ENCODE results near the gene SIPA1L3.

SIPA1L3 gene

GRCh38 chr19:38020311-38020710 lies 113.3 kb downstream of the SIPA1L3 start:
- FAIRE-seq (no peak), DNase-seq (ENCODE audit: insufficient read length, low spot score) (no peak)
- no peak for TF ChIP-seq CTCF (IDR thresholded peaks at IDR 0.05; ENCODE audit: insufficient read depth, missing control alignments)

DNA sequence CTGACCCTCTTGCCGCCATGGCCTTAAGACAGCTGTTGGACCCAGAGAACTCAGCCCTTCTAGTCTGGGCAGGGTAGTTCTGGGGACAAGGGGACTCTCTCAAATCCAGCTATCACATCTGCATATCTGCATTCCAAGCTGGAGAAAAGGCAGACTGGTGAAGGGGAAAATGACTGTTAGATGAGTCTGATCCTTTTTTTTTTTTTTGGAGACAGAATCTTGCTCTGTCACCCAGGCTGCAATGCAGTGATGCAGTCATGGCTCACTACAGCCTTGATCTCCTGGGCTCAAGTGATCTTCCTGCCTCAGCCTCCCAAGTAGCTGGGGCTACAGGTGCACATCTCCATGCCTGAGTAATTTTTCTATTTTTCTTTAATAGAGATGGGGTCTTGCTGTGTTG lies 114.3 kb downstream of the SIPA1L3 start:
- TF ChIP-seq CTCF (IDR thresholded peaks at IDR 0.05; ENCODE audit: insufficient read depth, missing control alignments) = no peak
- DNase-seq (ENCODE audit: insufficient read length, low spot score) (no peak), FAIRE-seq (no peak)

DNA sequence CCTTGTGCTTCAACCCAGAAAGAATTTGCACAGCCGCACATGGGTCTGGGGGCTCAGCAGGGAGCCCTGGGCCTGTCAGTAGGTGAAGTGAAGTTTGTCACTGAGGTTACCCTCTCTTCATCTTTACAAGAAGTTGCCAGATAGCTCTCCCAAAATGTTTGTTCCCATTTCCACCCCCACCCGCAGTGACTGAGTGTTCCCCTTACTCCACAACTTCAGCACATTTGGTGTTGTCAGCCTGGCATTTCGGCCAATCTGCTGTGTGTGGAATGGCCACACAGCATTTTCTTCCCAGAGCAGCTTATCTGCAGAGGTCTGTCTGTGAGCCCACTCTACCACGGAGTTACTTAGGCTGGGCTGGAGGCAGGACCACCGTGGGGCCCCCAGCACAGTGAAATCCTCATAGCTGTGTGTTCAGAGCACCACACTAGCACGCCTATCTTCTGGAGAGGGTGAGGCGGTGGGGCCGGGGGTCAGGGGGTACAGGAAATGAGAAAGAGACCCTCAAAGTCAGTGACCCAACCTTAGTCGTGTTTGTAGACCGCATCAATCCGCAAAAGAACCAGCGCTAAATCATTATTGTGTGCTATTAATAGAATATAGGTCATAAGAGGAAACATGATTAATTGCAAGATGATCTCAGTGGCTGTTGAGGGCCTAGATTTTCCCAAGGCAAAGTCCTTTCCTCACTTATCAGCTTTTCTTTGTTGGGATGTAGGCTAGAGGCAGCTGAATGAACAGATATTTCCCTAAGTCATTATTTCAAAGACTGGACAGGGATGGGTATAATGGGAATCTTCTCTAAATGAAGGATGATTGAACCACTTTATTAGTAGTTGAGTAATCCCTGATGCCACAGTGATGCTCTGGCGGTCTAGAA lies 116.0 kb downstream of the SIPA1L3 start:
- FAIRE-seq (no peak), DNase-seq (ENCODE audit: insufficient read length, low spot score) (no peak)
- no peak for TF ChIP-seq CTCF (IDR thresholded peaks at IDR 0.05; ENCODE audit: insufficient read depth, missing control alignments)

DNA sequence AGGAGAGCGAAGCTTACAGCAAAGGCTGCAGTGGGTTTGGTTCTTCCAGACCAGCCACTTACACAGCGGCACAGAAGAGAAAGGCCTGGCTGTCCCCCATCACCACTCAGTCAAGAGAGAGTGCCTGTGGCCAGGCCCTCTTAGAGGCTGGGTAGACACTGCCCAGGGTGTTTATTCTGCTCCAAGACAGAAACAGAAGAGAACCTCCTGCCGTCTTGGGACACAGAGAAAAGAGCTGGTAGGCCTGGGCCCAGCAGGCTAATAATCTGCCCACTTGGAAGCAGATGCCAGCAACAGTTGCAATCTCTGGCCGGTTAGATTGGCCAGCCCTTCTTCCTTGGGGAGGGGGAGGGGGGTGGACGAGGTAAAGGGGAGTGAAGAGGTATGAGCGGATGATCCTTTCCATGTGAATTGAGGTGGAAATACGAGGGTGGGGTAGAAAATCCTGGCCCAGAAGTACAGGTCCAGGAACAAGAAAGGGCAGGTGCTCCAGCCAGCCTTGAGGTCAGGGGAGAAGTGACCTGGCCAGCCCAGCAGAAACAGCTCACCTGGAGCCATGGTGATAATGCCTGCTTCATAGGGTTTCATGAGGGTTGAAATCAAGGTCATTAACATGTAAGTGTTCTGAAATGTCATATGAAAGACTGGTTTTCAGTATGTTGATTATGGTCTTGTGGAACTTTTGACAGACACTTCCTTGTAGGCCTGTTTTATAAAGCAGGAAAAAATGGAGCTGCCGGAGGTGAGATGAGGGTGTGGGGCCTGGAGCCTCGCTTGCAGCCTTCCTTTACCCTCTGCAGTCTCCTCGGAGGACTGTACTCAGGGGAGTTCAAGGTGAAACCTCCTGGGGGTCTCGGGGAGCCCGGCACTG lies 116.9 kb downstream of the SIPA1L3 start:
- FAIRE-seq (no peak), DNase-seq (ENCODE audit: insufficient read length, low spot score) (no peak)
- TF ChIP-seq CTCF (IDR thresholded peaks at IDR 0.05; ENCODE audit: insufficient read depth, missing control alignments) = no peak

- no peak for DNase-seq (ENCODE audit: insufficient read length, low spot score)
- FAIRE-seq = no peak
- no peak for TF ChIP-seq CTCF (IDR thresholded peaks at IDR 0.05; ENCODE audit: insufficient read depth, missing control alignments)
These were observed 118.2 kb downstream of the SIPA1L3 start for GRCh38 chr19:38024992-38025908.

GRCh38 chr19:38025909-38026307 lies 118.9 kb downstream of the SIPA1L3 start:
- FAIRE-seq (no peak), DNase-seq (ENCODE audit: insufficient read length, low spot score) (no peak)
- TF ChIP-seq CTCF (IDR thresholded peaks at IDR 0.05; ENCODE audit: insufficient read depth, missing control alignments) = no peak

Measured in D721Med (cell line).